Right lobe of liver (tissue), 6 donors: ENCODE measurements around the gene NIFK. TPM values are rescaled to one million over a fixed set of nuclear protein-coding genes. Genes with fewer than 3 reads are reported as not detected.

ENCODE experiments used
- ATAC-seq, 4 donors: fragments of 200-7000 bp; cut with Tn5 transposase; one replicate each; pipeline ENCODE4 v1.9.1; 2020; ENCODE audit warnings: mild to moderate bottlenecking in 4 of 4, moderate library complexity in 4 of 4
- DNase-seq, 3 donors: peaks; one replicate each; pipeline ENCODE4 v3.0.0-alpha.2; 2020
- H3K27ac ChIP-seq, 3 donors: fragments of 200-600 bp; one replicate each; pipeline ENCODE4 v1.8.0; 2022
- H3K27me3 ChIP-seq, 2 donors: fragments of 200-600 bp; one replicate each; pipeline ENCODE4 v1.8.0; 2022
- H3K36me3 ChIP-seq, 4 donors: fragments of 200-600 bp; sonication (generic) in 1 of 4; one replicate each; pipeline versions ENCODE4 v1.5.1 to v1.8.0; 2017 to 2022; ENCODE audit warnings: control low read depth in 1 of 4
- H3K4me1 ChIP-seq, 4 donors: fragments of 200-600 bp; sonication (generic) in 1 of 4; one replicate each; pipeline versions ENCODE4 v1.5.1 to v1.8.0; 2017 to 2022; ENCODE audit warnings: control low read depth in 1 of 4
- H3K4me3 ChIP-seq, 3 donors: fragments of 200-600 bp; one replicate each; pipeline ENCODE4 v1.8.0; 2022
- H3K9me3 ChIP-seq, 4 donors: fragments of 200-600 bp; sonication (generic) in 1 of 4; one replicate each; pipeline versions ENCODE4 v1.5.1 to v1.8.0; 2017 to 2022; ENCODE audit warnings: control low read depth in 1 of 4
- CTCF ChIP-seq, 4 donors: fragments of 200-600 bp in 3 of 4; fragments of 450-650 bp in 1 of 4; IDR thresholded peaks; one replicate each; pipeline versions ENCODE4 v1.5.1 to v1.8.0; 2016 to 2022; ENCODE audit warnings: antibody characterized with exemption in 4 of 4, mild to moderate bottlenecking in 2 of 4
- POLR2A ChIP-seq: fragments of 450-650 bp; IDR thresholded peaks from one replicate; pipeline ENCODE4 v1.6.1; 2017; ENCODE audit warnings: antibody characterized with exemption, mild to moderate bottlenecking
- WGBS: methylation state at CpG from one replicate; pipeline ENCODE4 v1.1.6; 2018; ENCODE audit warnings: low coverage, low lambda C conversion rate; ENCODE audit not compliant: insufficient coverage; ENCODE audit errors: missing lambda C conversion rate; 5-methylcytosine and 5-hydroxymethylcytosine counted together
- intact Hi-C, 2 donors: fragments of 100-400 bp; cut with DNase I; formaldehyde crosslinking; loops; one replicate each; pipeline versions ENCODE4 v1.11.2 to v1.14.1; 2022
- total RNA-seq, 6 experiments: library from RNA; depleted of rRNA in 2 of 6; stranded (reverse); fragments of >200 nt in 2 of 6; fragmentation: NEBNext Ultra II Directional in 3 of 6; extraction: Animal tissue kit (Norgen Biotek cat#: 25700) in 3 of 6; gene quantifications; one replicate each; pipeline versions ENCODE4 v1.1.0 to v1.2.4, GENCODE V29; 2016 to 2023
- donor health status: DM: no; HTN: yes; CAD: no.
- donor health status: DM: no; HTN: no; CAD: no.
- donor health status: DM: no; HTN: no; CAD: no.
- donor health status: DM: no; HTN: yes; CAD: no.
- donor health status: DM: no; HTN: yes; CAD: no.

The NIFK gene
- total RNA-seq, 6 experiments from 2014 or later, result 13.9 to 37.7 (median 27.2) TPM

- intact Hi-C loops, result no loop called here
- no peak for TF ChIP-seq POLR2A
- TF ChIP-seq CTCF (IDR thresholded peaks at IDR 0.05), result peak; percentile 12 to 25 (median 20)
- H3K36me3 ChIP-seq, result no peaks in the 10 kb centered on the region
- DNase-seq (no peak), ATAC-seq (peak; percentile 63 to 82 (median 72))
- H3K4me1 ChIP-seq, result no peaks in the 10 kb centered on the region
- WGBS, result 53% methylated on average over 4 of the region's 4 CpGs
- H3K27ac ChIP-seq, result no peak overlapping the region
- H3K4me3 ChIP-seq, result no peak overlapping the region
- no peaks in the 10 kb centered on the region for H3K27me3 ChIP-seq
- H3K9me3 ChIP-seq, result no peaks in the 10 kb centered on the region
Observed at GRCh38 chr2:121689356-121689755, 47.3 kb downstream of the NIFK start.

- Histone ChIP-seq H3K9me3 (no peaks in the 10 kb centered on the region), H3K4me1 (no peaks in the 10 kb centered on the region), H3K4me3 (no peak overlapping the region), H3K36me3 (no peaks in the 10 kb centered on the region), H3K27me3 (no peaks in the 10 kb centered on the region), H3K27ac (no peak overlapping the region)
- DNase-seq, result no peak
- no peak for ATAC-seq
- intact Hi-C loops, result no loop called here
- WGBS, result 88% methylated on average over 2 of the region's 2 CpGs
- TF ChIP-seq POLR2A (no peak), CTCF (IDR thresholded peaks at IDR 0.05) (no peak)
Observed at GRCh38 chr2:121688820-121689219, 47.9 kb downstream of the NIFK start.

GRCh38 chr2:121686902-121687301 is 49.8 kb downstream of the NIFK start:
- Histone ChIP-seq H3K4me1 (no peaks in the 10 kb centered on the region), H3K27me3 (no peaks in the 10 kb centered on the region), H3K27ac (no peak overlapping the region), H3K36me3 (no peaks in the 10 kb centered on the region), H3K9me3 (peaks cover 0 to 15% (median 2%) of the 10 kb centered on the region in 4 donors), H3K4me3 (no peak overlapping the region)
- 88% methylated on average over 2 of the region's 2 CpGs for WGBS
- TF ChIP-seq CTCF (IDR thresholded peaks at IDR 0.05), result no peak
- ATAC-seq, result no peak
- intact Hi-C loops, result no loop called here
- no peak for DNase-seq

GRCh38 chr2:121686218-121686617 is 50.5 kb downstream of the NIFK start:
- Histone ChIP-seq H3K27ac (no peak overlapping the region), H3K36me3 (no peaks in the 10 kb centered on the region), H3K4me3 (no peak overlapping the region), H3K27me3 (no peaks in the 10 kb centered on the region), H3K4me1 (no peaks in the 10 kb centered on the region), H3K9me3 (peaks cover 0 to 15% (median 2%) of the 10 kb centered on the region in 4 donors)
- TF ChIP-seq CTCF (IDR thresholded peaks at IDR 0.05) (no peak), POLR2A (no peak)
- WGBS, result 84% methylated on average over 10 of the region's 19 CpGs
- DNase-seq, result no peak
- intact Hi-C loops, result no loop called here
- no peak for ATAC-seq
